CD4-positive, alpha-beta T cell treated with Interleukin-6 at 100 ng/mL for 8 hours (primary cell): ENCODE measurements around the gene PPARGC1A.

Experiments used
- DNase-seq: peaks from one replicate; pipeline ENCODE4 v3.0.0-alpha.2; 2020; ENCODE audit warnings: mixed read lengths, low spot score

Gene PPARGC1A

DNA sequence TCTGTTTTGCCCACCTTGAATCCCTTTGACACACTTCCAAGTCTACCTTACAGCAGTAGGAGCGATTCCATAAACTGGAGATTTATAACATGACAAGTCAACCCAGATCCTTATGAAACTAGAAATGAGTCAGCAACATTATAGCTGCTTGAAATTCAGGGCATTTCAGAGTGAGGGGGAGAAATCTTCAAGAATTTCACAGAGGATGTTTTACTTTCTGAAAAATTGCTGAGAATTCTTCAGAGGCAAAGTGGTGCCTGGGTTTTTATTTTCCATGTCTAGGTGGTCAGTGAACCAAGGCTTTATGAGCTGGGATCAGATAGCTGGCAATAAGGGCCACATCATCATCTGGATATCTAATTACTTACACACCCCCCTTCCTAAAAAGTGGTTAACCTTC, 119.8 kb downstream of the PPARGC1A start:
- DNase-seq = no peak

DNA sequence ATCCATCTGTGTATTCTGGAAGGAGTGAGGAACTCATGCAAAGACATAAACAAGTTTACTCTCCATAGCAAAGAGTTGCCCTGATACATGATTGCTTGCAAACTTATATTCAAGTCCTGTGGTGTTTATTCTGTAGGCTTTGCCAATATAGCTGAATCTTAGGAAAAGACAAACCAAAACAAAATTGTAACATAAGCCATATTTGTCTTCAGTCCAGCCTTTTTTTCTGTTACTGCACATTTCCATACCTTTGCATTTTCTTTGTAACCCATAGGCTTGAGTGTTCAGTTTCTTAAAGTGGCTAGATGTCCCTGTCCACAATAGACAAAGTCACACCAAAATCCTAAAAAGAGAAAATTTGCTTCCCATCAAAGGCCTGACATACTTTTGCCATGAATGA, 120.4 kb downstream of the PPARGC1A start:
- DNase-seq = no peak

DNA sequence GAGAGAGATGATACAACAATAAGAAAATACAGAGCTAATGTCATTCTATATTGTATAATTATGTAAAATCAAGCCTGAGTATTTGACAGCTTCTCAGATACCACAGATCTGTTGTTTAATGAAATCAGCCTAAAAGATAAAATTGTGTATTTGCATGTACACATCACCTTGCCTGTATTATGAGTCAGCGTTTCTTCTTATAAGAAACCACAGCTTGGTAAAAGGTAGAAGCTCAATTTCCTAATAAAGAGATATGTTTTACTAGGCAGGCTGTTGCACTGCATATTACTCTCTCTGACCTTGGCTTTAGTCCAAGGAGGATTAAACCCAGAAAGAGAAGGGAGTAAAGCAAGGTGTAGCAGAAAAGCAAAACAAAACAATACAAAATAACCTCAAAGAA, 121.3 kb downstream of the PPARGC1A start:
- DNase-seq = no peak

DNA sequence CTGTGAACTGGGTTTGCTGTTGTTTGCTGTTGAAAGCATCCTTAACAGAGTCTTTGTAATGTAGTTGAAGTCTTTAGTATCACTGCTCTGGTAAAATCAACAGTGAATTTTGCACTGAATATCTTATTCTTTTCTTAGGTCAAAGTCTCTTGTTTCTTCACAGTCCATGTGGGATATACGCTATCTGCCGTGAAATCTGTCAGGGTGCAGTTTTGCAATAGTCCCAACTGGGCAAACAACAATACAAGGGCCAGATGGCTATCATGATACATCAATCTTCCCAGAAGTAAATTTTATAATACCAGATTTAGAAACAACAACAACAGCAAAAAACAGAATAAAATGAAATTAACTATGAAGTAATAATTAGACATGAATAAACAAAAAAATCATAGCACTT, 123.5 kb downstream of the PPARGC1A start:
- no peak for DNase-seq

DNA sequence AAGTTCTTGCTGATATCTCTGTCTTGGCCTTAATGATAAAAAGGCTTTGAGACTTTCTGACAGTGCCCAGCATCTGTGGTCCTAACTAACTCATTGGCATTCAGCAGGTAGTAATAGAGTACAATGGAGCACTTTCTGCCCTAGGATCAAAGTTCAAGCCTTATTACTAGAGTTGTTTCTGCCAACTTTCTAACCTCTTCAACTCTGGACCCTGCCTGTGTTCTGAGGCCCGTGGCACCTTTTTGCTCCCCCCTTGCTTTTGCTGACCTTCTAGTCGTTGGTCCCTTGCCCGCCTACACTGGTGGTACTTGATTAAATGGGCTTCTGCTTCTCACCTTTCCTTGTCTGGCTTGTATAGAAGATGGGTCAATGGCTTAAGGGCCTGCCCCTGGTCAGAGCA, 126.3 kb downstream of the PPARGC1A start:
- no peak for DNase-seq

GRCh38 chr4:23762551-23762950, 127.3 kb downstream of the PPARGC1A start:
- no peak for DNase-seq

DNA sequence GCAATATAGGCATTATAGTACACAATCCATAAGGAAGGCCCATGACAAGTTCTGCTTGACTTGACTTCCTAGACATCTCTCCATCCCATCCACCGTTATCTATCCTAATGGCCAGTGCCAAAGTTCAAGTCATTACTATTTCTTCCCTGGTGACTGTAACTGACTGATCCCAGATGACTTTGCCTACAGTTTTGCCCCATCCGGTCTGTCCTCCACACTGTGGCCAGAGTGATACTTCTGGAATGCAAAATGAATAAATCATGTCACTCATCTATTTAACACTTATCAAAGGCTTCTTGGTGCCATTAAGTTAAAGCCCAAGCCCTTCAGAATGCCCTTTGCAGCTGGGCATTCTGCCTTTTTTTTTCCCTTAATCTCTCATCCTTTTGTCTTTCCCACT, 130.8 kb downstream of the PPARGC1A start:
- no peak for DNase-seq

- no peak for DNase-seq
These were observed 135.2 kb downstream of the PPARGC1A start for GRCh38 chr4:23754688-23755087.

GRCh38 chr4:23750125-23750524, 139.7 kb downstream of the PPARGC1A start:
- DNase-seq = no peak

- no peak for DNase-seq
These were observed 142.5 kb downstream of the PPARGC1A start for GRCh38 chr4:23747281-23747735.

DNA sequence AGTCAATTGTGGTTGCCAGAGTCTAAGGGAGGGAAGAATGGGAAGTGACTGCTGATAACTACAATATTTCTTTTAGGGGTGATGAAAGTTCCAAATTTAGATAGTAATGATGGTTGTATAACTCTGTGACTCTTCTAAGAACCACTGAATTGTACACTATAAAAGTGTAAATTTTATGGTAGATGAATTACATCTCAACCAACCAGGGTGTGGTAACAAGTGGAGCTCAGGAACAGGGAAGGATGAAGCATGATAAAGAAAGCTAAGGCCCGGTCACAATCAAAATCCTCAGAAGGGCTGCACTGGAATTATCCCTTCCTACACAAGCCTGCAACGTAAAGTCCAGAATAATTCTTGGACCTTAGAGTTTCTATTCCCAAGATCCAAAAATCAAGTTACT, 143.2 kb downstream of the PPARGC1A start:
- no peak for DNase-seq

DNA sequence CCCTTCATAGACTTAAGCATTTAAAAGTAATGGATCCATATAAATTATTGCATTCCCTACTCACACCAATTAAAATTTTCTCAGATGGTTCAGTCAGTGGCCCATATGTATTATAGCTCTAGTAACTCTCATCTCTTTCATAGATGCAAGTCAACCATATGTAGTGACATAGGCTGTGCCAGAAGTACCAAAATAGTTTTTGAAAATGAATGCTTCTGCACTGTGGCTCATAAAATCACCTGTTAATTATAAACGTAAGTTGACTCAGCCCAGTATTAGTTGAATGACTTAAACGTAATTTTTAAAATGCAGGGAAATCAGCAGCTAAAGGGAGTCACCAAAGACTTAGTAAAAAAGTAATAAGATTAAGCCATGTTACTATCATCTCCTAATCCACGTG, 143.8 kb downstream of the PPARGC1A start:
- DNase-seq = no peak

- DNase-seq = no peak
These were observed 144.5 kb downstream of the PPARGC1A start for GRCh38 chr4:23745377-23745776.
